GM19099 (cell line): ENCODE measurements around the gene ETV7.

ENCODE experiments used
- POLR2A ChIP-seq: IDR thresholded peaks from 3 replicates; pipeline ENCODE4 v1.6.1; 2011; ENCODE audit warnings: low read depth; ENCODE audit not compliant: insufficient read length; ENCODE audit errors: extremely low read depth

ETV7 gene

GRCh38 chr6:36387440-36388303, at the start of gene ETV7:
Gene ETV7, minus strand, starts transcription at chr6:36387669. Its CDS starts 128 bp downstream, at chr6:36387541.
- TF ChIP-seq POLR2A = no peak

- no peak for TF ChIP-seq POLR2A
These were observed 49.0 kb upstream of the ETV7 start for GRCh38 chr6:36436466-36436865.

GRCh38 chr6:36432151-36432671, 44.7 kb upstream of the ETV7 start:
- TF ChIP-seq POLR2A = no peak

GRCh38 chr6:36431197-36431596, 43.7 kb upstream of the ETV7 start:
- TF ChIP-seq POLR2A = no peak

- no peak for TF ChIP-seq POLR2A
These were observed 42.9 kb upstream of the ETV7 start for GRCh38 chr6:36430351-36430750.

- TF ChIP-seq POLR2A = no peak
These were observed 41.4 kb upstream of the ETV7 start for GRCh38 chr6:36428911-36429310.

GRCh38 chr6:36426622-36427021, 39.2 kb upstream of the ETV7 start:
- TF ChIP-seq POLR2A = no peak

- TF ChIP-seq POLR2A = peak; percentile 90
These were observed 35.8 kb upstream of the ETV7 start for GRCh38 chr6:36423101-36423824.

- no peak for TF ChIP-seq POLR2A
These were observed 35.2 kb upstream of the ETV7 start for GRCh38 chr6:36422714-36423100.

GRCh38 chr6:36419310-36419709, 31.8 kb upstream of the ETV7 start:
- no peak for TF ChIP-seq POLR2A

- TF ChIP-seq POLR2A = no peak
These were observed 31.1 kb upstream of the ETV7 start for GRCh38 chr6:36418558-36418957.

- no peak for TF ChIP-seq POLR2A
These were observed 27.0 kb upstream of the ETV7 start for GRCh38 chr6:36414481-36414880.

- TF ChIP-seq POLR2A = no peak
These were observed 26.3 kb upstream of the ETV7 start for GRCh38 chr6:36413489-36414480.

- no peak for TF ChIP-seq POLR2A
These were observed 16.7 kb upstream of the ETV7 start for GRCh38 chr6:36404164-36404563.

GRCh38 chr6:36402481-36402880, 15.0 kb upstream of the ETV7 start:
- no peak for TF ChIP-seq POLR2A
